ENCODE data around the gene NR2F6. TPM values are rescaled to one million over a fixed set of nuclear protein-coding genes. Genes with fewer than 3 reads are reported as not detected.

NR2F6 gene
- polyA plus RNA-seq, 1 donor = 61.1 TPM

GRCh38 chr19:17226002-17226933 lies 19.5 kb downstream of the NR2F6 start, which contains the start of gene OCEL1:
Gene OCEL1, plus strand, starts transcription at chr19:17226226. Its CDS starts 22 bp downstream, at chr19:17226248.
- Histone ChIP-seq H3K27me3 (ENCODE audit: control insufficient read depth, insufficient read depth, low read length) (no peaks in the 10 kb centered on the region), H3K27ac (ENCODE audit: low read length) (peak within 1 kb of the TSS; percentile 99), H3K36me3 (ENCODE audit: control insufficient read depth, insufficient read depth, low read length) (peaks cover 24% of the 10 kb centered on the region), H3K9me3 (ENCODE audit: control insufficient read depth, low read depth, low read length) (no peaks in the 10 kb centered on the region), H3K4me3 (ENCODE audit: low read length) (peak within 1 kb of the TSS; percentile 81), H3K4me1 (ENCODE audit: control insufficient read depth, insufficient read depth, low read length) (peaks cover 6% of the 10 kb centered on the region)
- peak; percentile 98 to 99 for DNase-seq
- no CpG with 5 or more reads among the region's 90 CpGs for WGBS (ENCODE audit: insufficient coverage, low lambda C conversion rate)

- H3K27ac ChIP-seq (ENCODE audit: low read length) = no peak overlapping the region
- DNase-seq = no peak
These were observed 20.7 kb downstream of the NR2F6 start for GRCh38 chr19:17225053-17225452.

GRCh38 chr19:17220207-17220758 lies 25.4 kb downstream of the NR2F6 start:
- no peak overlapping the region for H3K4me3 ChIP-seq (ENCODE audit: low read length)
- no peaks in the 10 kb centered on the region for H3K9me3 ChIP-seq (ENCODE audit: control insufficient read depth, low read depth, low read length)
- no peaks in the 10 kb centered on the region for H3K27me3 ChIP-seq (ENCODE audit: control insufficient read depth, insufficient read depth, low read length)
- peaks cover 8% of the 10 kb centered on the region for H3K4me1 ChIP-seq (ENCODE audit: control insufficient read depth, insufficient read depth, low read length)
- peaks cover 16% of the 10 kb centered on the region for H3K36me3 ChIP-seq (ENCODE audit: control insufficient read depth, insufficient read depth, low read length)
- peak in 1 of 2 donors; percentile 72 for DNase-seq
- no CpG with 5 or more reads among the region's 14 CpGs for WGBS (ENCODE audit: insufficient coverage, low lambda C conversion rate)
- no peak overlapping the region for H3K27ac ChIP-seq (ENCODE audit: low read length)

More at GRCh38 chr19:17225053-17225452, 20.7 kb downstream of the NR2F6 start:
- Histone ChIP-seq H3K9me3 (ENCODE audit: control insufficient read depth, low read depth, low read length) (no peaks in the 10 kb centered on the region), H3K27me3 (ENCODE audit: control insufficient read depth, insufficient read depth, low read length) (no peaks in the 10 kb centered on the region), H3K36me3 (ENCODE audit: control insufficient read depth, insufficient read depth, low read length) (peaks cover 12% of the 10 kb centered on the region), H3K4me1 (ENCODE audit: control insufficient read depth, insufficient read depth, low read length) (peaks cover 6% of the 10 kb centered on the region), H3K4me3 (ENCODE audit: low read length) (no peak overlapping the region)
- WGBS (ENCODE audit: insufficient coverage, low lambda C conversion rate) = no CpG with 5 or more reads among the region's 10 CpGs

- Histone ChIP-seq H3K27me3 (ENCODE audit: control insufficient read depth, insufficient read depth, low read length) (no peaks in the 10 kb centered on the region), H3K9me3 (ENCODE audit: control insufficient read depth, low read depth, low read length) (no peaks in the 10 kb centered on the region), H3K4me1 (ENCODE audit: control insufficient read depth, insufficient read depth, low read length) (peaks cover 14% of the 10 kb centered on the region), H3K36me3 (ENCODE audit: control insufficient read depth, insufficient read depth, low read length) (peaks cover 16% of the 10 kb centered on the region), H3K4me3 (ENCODE audit: low read length) (no peak overlapping the region), H3K27ac (ENCODE audit: low read length) (no peak overlapping the region)
- no CpG with 5 or more reads among the region's 8 CpGs for WGBS (ENCODE audit: insufficient coverage, low lambda C conversion rate)
- DNase-seq = no peak
These were observed 26.4 kb downstream of the NR2F6 start for GRCh38 chr19:17219286-17219685.

GRCh38 chr19:17216058-17216670 lies 29.6 kb downstream of the NR2F6 start:
- Histone ChIP-seq H3K4me3 (ENCODE audit: low read length) (peak overlapping the region; percentile 67), H3K9me3 (ENCODE audit: control insufficient read depth, low read depth, low read length) (no peaks in the 10 kb centered on the region), H3K36me3 (ENCODE audit: control insufficient read depth, insufficient read depth, low read length) (peaks cover 23% of the 10 kb centered on the region), H3K27ac (ENCODE audit: low read length) (no peak overlapping the region), H3K4me1 (ENCODE audit: control insufficient read depth, insufficient read depth, low read length) (peaks cover 14% of the 10 kb centered on the region), H3K27me3 (ENCODE audit: control insufficient read depth, insufficient read depth, low read length) (no peaks in the 10 kb centered on the region)
- WGBS (ENCODE audit: insufficient coverage, low lambda C conversion rate) = no CpG with 5 or more reads among the region's 13 CpGs
- no peak for DNase-seq

GRCh38 chr19:17215127-17215971 lies 30.4 kb downstream of the NR2F6 start, which contains the start of gene USE1:
Gene USE1, plus strand, starts transcription at chr19:17215357. Its CDS starts 49 bp downstream, at chr19:17215406.
- Histone ChIP-seq H3K27ac (ENCODE audit: low read length) (peak within 1 kb of the TSS; percentile 77), H3K36me3 (ENCODE audit: control insufficient read depth, insufficient read depth, low read length) (peaks cover 29% of the 10 kb centered on the region), H3K9me3 (ENCODE audit: control insufficient read depth, low read depth, low read length) (no peaks in the 10 kb centered on the region), H3K4me1 (ENCODE audit: control insufficient read depth, insufficient read depth, low read length) (peaks cover 14% of the 10 kb centered on the region), H3K27me3 (ENCODE audit: control insufficient read depth, insufficient read depth, low read length) (no peaks in the 10 kb centered on the region), H3K4me3 (ENCODE audit: low read length) (peak within 1 kb of the TSS; percentile 67)
- no CpG with 5 or more reads among the region's 56 CpGs for WGBS (ENCODE audit: insufficient coverage, low lambda C conversion rate)
- DNase-seq = peak; percentile 91 to 98

- Histone ChIP-seq H3K36me3 (ENCODE audit: control insufficient read depth, insufficient read depth, low read length) (peaks cover 36% of the 10 kb centered on the region), H3K4me1 (ENCODE audit: control insufficient read depth, insufficient read depth, low read length) (peaks cover 14% of the 10 kb centered on the region), H3K27me3 (ENCODE audit: control insufficient read depth, insufficient read depth, low read length) (no peaks in the 10 kb centered on the region), H3K9me3 (ENCODE audit: control insufficient read depth, low read depth, low read length) (no peaks in the 10 kb centered on the region), H3K4me3 (ENCODE audit: low read length) (peak overlapping the region; percentile 67), H3K27ac (ENCODE audit: low read length) (peak overlapping the region; percentile 77)
- WGBS (ENCODE audit: insufficient coverage, low lambda C conversion rate) = no CpG with 5 or more reads among the region's 16 CpGs
- DNase-seq = no peak
These were observed 31.1 kb downstream of the NR2F6 start for GRCh38 chr19:17214508-17215126.

- H3K27me3 ChIP-seq (ENCODE audit: control insufficient read depth, insufficient read depth, low read length) = no peaks in the 10 kb centered on the region
- H3K4me1 ChIP-seq (ENCODE audit: control insufficient read depth, insufficient read depth, low read length) = peaks cover 14% of the 10 kb centered on the region
- no peaks in the 10 kb centered on the region for H3K9me3 ChIP-seq (ENCODE audit: control insufficient read depth, low read depth, low read length)
- peaks cover 43% of the 10 kb centered on the region for H3K36me3 ChIP-seq (ENCODE audit: control insufficient read depth, insufficient read depth, low read length)
- H3K27ac ChIP-seq (ENCODE audit: low read length) = no peak overlapping the region
- H3K4me3 ChIP-seq (ENCODE audit: low read length) = no peak overlapping the region
- WGBS (ENCODE audit: insufficient coverage, low lambda C conversion rate) = no CpG with 5 or more reads among the region's 5 CpGs
- no peak for DNase-seq
These were observed 32.4 kb downstream of the NR2F6 start for GRCh38 chr19:17213334-17213733.

- Histone ChIP-seq H3K27ac (ENCODE audit: low read length) (no peak overlapping the region), H3K9me3 (ENCODE audit: control insufficient read depth, low read depth, low read length) (no peaks in the 10 kb centered on the region), H3K36me3 (ENCODE audit: control insufficient read depth, insufficient read depth, low read length) (peaks cover 36% of the 10 kb centered on the region), H3K27me3 (ENCODE audit: control insufficient read depth, insufficient read depth, low read length) (no peaks in the 10 kb centered on the region), H3K4me1 (ENCODE audit: control insufficient read depth, insufficient read depth, low read length) (peaks cover 14% of the 10 kb centered on the region), H3K4me3 (ENCODE audit: low read length) (no peak overlapping the region)
- no CpG with 5 or more reads among the region's 58 CpGs for WGBS (ENCODE audit: insufficient coverage, low lambda C conversion rate)
- no peak for DNase-seq
These were observed 33.9 kb downstream of the NR2F6 start for GRCh38 chr19:17211547-17212446.
